Vagina (tissue), 2 donors: ENCODE measurements around the gene TTC23L. TPM values are rescaled to one million over a fixed set of nuclear protein-coding genes. Genes with fewer than 3 reads are reported as not detected.

Source experiments
- DNase-seq, 2 donors: peaks; one replicate each; pipeline ENCODE4 v3.0.0-alpha.2; 2017; ENCODE audit errors: extremely low spot score in 2 of 2
- H3K27ac ChIP-seq: fragments of 200-600 bp; sonication (generic); one replicate; pipeline ENCODE4 v1.5.1; 2019
- H3K27me3 ChIP-seq: fragments of 200-600 bp; sonication (generic); one replicate; pipeline ENCODE4 v1.5.1; 2019
- H3K36me3 ChIP-seq, 2 donors: fragments of 200-600 bp; sonication (generic); one replicate each; pipeline ENCODE4 v1.5.1; 2017 to 2019
- H3K4me1 ChIP-seq: fragments of 200-600 bp; sonication (generic); one replicate; pipeline ENCODE4 v1.5.1; 2019
- H3K4me3 ChIP-seq, 2 donors: fragments of 200-600 bp; sonication (generic); 1 replicate in 1 of 2; 2 replicates in 1 of 2; pipeline ENCODE4 v1.5.1; 2016 to 2019
- H3K9me3 ChIP-seq: fragments of 200-600 bp; sonication (generic); one replicate; pipeline ENCODE4 v1.5.1; 2019
- POLR2A ChIP-seq, 2 donors: fragments of 450-650 bp; IDR thresholded peaks; one replicate each; pipeline ENCODE4 v1.6.1; 2017; ENCODE audit warnings: antibody characterized with exemption in 2 of 2, mild to moderate bottlenecking in 2 of 2, moderate library complexity in 2 of 2
- POLR2AphosphoS5 ChIP-seq, 2 donors: sonication (generic); formaldehyde crosslinking; IDR thresholded peaks; one replicate each; pipeline ENCODE4 v1.9.0; 2017; ENCODE audit warnings: antibody characterized with exemption in 2 of 2, mild to moderate bottlenecking in 2 of 2, low read depth in 1 of 2; ENCODE audit not compliant: insufficient read depth in 1 of 2
- intact Hi-C: fragments of 100-400 bp; cut with DNase I; formaldehyde crosslinking; loops from one replicate; pipeline ENCODE4 v1.15.1; 2023
- total RNA-seq: library from RNA; depleted of rRNA; stranded (reverse); fragments of >200 nt; gene quantifications from one replicate; pipeline ENCODE4 v1.2.3, GENCODE V29; 2016
- TF ChIP-seq, protein P1 (sequence below), 3 experiments: fragments of 450-650 bp in 2 of 3; fragments of 200-600 bp in 1 of 3; sonication (generic) in 1 of 3; IDR thresholded peaks; one replicate each; pipeline ENCODE4 v1.5.1; 2017 to 2019; ENCODE audit warnings: antibody characterized with exemption in 3 of 3, mild to moderate bottlenecking in 2 of 3, moderate library complexity in 2 of 3

The TTC23L gene
- total RNA-seq, 1 donor from 2014 or later: 0.25 TPM

DNA sequence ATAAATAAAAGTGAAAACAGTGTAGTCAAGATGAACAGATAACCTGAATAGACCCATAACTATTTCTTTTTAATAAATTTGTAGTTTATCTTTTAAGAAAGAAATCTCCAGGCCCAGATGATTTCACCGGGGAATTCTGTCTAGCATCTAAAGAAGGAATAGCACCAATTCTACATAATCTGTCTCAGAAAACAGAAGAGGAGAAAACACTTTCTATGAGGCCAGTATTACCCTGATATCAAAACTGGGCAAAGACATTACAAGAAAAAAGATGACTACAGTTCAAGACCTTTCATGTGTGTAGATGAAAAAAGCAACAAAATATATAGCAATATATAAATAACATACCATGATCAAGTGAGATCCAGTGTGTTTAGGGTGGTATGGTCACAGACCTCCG lies 31.4 kb downstream of the TTC23L start:
- Histone ChIP-seq H3K9me3 (no peaks in the 10 kb centered on the region), H3K27me3 (no peaks in the 10 kb centered on the region), H3K4me3 (no peak overlapping the region), H3K4me1 (no peaks in the 10 kb centered on the region), H3K27ac (no peak overlapping the region), H3K36me3 (no peaks in the 10 kb centered on the region)
- TF ChIP-seq, protein P1, sequence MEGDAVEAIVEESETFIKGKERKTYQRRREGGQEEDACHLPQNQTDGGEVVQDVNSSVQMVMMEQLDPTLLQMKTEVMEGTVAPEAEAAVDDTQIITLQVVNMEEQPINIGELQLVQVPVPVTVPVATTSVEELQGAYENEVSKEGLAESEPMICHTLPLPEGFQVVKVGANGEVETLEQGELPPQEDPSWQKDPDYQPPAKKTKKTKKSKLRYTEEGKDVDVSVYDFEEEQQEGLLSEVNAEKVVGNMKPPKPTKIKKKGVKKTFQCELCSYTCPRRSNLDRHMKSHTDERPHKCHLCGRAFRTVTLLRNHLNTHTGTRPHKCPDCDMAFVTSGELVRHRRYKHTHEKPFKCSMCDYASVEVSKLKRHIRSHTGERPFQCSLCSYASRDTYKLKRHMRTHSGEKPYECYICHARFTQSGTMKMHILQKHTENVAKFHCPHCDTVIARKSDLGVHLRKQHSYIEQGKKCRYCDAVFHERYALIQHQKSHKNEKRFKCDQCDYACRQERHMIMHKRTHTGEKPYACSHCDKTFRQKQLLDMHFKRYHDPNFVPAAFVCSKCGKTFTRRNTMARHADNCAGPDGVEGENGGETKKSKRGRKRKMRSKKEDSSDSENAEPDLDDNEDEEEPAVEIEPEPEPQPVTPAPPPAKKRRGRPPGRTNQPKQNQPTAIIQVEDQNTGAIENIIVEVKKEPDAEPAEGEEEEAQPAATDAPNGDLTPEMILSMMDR (IDR thresholded peaks at IDR 0.05): no peak
- TF ChIP-seq POLR2AphosphoS5 (IDR thresholded peaks at IDR 0.05; ENCODE audit: insufficient read depth in 1 of 2, low read depth in 1 of 2): no peak
- no peak for TF ChIP-seq POLR2A (IDR thresholded peaks at IDR 0.05)
- intact Hi-C loops: no loop called here
- DNase-seq: no peak

DNA sequence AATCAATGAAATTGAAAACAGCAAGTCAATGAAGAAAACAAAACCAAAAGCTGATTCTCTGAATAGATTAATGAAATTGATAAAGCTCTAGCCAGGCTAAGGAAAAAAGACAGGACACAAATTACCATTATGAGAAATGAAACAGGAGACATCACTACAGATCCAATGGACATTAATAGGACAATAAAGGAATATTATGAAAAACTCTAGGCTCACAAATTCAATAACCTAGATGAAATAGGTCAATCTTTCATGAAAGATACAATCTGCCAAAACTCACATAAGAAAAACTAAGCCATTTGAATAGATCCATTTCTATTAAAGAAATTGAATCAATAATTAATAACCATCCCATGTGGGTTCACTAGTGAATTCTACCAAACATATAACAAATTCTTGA lies 37.3 kb downstream of the TTC23L start:
- Histone ChIP-seq H3K9me3 (no peaks in the 10 kb centered on the region), H3K36me3 (no peaks in the 10 kb centered on the region), H3K27me3 (no peaks in the 10 kb centered on the region), H3K4me3 (no peak overlapping the region), H3K27ac (no peak overlapping the region), H3K4me1 (no peaks in the 10 kb centered on the region)
- DNase-seq: no peak
- intact Hi-C loops: no loop called here
- no peak for TF ChIP-seq POLR2AphosphoS5 (IDR thresholded peaks at IDR 0.05; ENCODE audit: insufficient read depth in 1 of 2, low read depth in 1 of 2)
- TF ChIP-seq, protein P1 (IDR thresholded peaks at IDR 0.05): no peak
- no peak for TF ChIP-seq POLR2A (IDR thresholded peaks at IDR 0.05)

DNA sequence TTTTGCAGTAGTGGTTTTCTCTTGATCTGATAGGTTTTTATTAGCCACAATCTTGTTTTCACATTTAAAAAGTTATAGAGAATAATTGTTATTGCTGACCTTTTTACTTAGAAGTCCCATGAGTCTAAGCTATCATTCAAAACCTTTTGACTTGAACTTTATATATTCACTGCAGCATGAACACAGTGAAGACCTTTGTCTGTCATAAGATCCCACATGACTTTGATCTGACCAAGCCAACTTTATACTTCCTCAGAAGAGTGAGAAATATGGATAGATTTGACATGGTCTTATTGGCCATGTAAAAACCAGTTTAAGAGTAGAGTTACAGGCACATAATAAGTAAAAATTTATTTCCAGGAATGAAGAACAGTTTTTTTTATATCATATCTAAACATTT lies 42.3 kb downstream of the TTC23L start:
- H3K36me3 ChIP-seq: no peaks in the 10 kb centered on the region
- H3K9me3 ChIP-seq: no peaks in the 10 kb centered on the region
- H3K27me3 ChIP-seq: no peaks in the 10 kb centered on the region
- no peak overlapping the region for H3K27ac ChIP-seq
- no peaks in the 10 kb centered on the region for H3K4me1 ChIP-seq
- intact Hi-C loops: no loop called here
- TF ChIP-seq POLR2A (IDR thresholded peaks at IDR 0.05): no peak
- TF ChIP-seq, protein P1 (IDR thresholded peaks at IDR 0.05): no peak
- no peak for TF ChIP-seq POLR2AphosphoS5 (IDR thresholded peaks at IDR 0.05; ENCODE audit: insufficient read depth in 1 of 2, low read depth in 1 of 2)
- no peak overlapping the region for H3K4me3 ChIP-seq
- no peak for DNase-seq

DNA sequence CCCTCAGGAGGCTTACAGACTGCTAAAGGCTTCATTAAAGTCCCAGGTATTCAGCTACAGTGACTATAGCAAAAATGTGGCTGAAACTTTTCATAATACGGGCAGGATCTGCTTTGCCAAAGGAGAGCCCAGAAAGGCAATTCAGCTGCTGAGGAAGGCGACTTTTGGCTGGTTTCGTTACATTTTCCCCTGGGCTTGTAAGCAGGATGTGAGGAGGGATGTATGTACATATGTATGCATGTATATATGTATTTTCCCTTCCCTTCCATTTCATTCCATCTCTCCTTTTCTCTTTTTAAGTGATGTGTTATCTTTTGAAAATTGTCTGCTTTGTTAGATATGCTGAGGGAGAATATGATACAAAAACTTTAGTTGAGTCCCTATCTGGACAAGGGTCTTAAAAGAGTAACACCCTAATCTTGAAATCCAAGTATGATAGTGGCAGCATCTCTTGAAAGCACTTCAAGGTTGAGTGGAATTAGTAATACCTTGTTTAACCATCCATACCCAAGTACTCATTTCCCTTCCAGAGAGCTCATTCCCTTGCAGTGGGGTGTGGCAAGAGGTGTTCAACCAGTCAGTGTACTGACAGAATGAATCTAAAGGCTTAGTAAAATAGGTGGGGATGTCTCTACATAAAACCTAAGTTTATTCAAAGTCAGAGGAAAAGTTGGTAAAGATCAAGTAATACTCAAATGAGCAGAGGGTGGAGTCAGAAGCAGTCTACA lies 47.6 kb downstream of the TTC23L start:
- TF ChIP-seq, protein P1 (IDR thresholded peaks at IDR 0.05): no peak
- no peak for TF ChIP-seq POLR2AphosphoS5 (IDR thresholded peaks at IDR 0.05; ENCODE audit: insufficient read depth in 1 of 2, low read depth in 1 of 2)
- intact Hi-C loops: no loop called here
- no peaks in the 10 kb centered on the region for H3K4me1 ChIP-seq
- no peak overlapping the region for H3K4me3 ChIP-seq
- no peaks in the 10 kb centered on the region for H3K9me3 ChIP-seq
- no peaks in the 10 kb centered on the region for H3K27me3 ChIP-seq
- no peaks in the 10 kb centered on the region for H3K36me3 ChIP-seq
- no peak for DNase-seq
- no peak overlapping the region for H3K27ac ChIP-seq

DNA sequence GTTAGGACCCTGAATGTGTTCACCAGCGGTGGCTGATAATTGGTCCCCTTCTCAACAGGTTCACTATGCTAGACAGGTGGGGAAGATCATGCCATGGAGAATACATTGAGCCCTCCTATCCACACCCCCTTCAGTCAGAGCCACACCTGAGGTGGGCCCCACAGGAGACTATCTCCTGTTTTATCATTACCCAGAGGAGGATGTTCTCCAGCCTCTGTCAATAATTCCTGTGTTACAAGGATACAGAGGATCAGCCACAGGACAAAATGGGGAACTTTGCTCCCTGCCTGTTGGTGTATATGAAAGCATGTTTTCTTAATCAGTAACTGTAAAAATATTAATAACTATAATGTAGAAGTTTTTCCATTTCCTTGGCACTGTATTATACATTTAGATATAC lies 50.4 kb downstream of the TTC23L start:
- H3K4me1 ChIP-seq: no peaks in the 10 kb centered on the region
- no peak for DNase-seq
- H3K4me3 ChIP-seq: no peak overlapping the region
- intact Hi-C loops: no loop called here
- TF ChIP-seq POLR2A (IDR thresholded peaks at IDR 0.05) (no peak), POLR2AphosphoS5 (IDR thresholded peaks at IDR 0.05; ENCODE audit: insufficient read depth in 1 of 2, low read depth in 1 of 2) (no peak)
- TF ChIP-seq, protein P1 (IDR thresholded peaks at IDR 0.05): no peak
- H3K27ac ChIP-seq: no peak overlapping the region
- H3K27me3 ChIP-seq: no peaks in the 10 kb centered on the region
- H3K9me3 ChIP-seq: no peaks in the 10 kb centered on the region
- H3K36me3 ChIP-seq: no peaks in the 10 kb centered on the region
